HL-60 (cell line): ENCODE data around the gene GAPDHS.

Experiments used
- DNase-seq, 2 experiments: peaks; one replicate each; pipeline ENCODE4 v3.0.0-alpha.2; 2010 to 2020; ENCODE audit warnings: low read depth in 1 of 2, low spot score in 1 of 2
- H3K27ac ChIP-seq: fragments of 250-450 bp; sonication (Bioruptor Pico); replicated peaks from 2 replicates; pipeline ENCODE4 v1.5.1; 2020; ENCODE audit warnings: mild to moderate bottlenecking, moderate library complexity
- H3K27me3 ChIP-seq: fragments of 250-450 bp; sonication (Bioruptor Pico); 2 replicates; pipeline ENCODE4 v1.5.1; 2021; ENCODE audit warnings: mild to moderate bottlenecking, moderate library complexity; ENCODE audit not compliant: insufficient read depth, poor library complexity, severe bottlenecking
- H3K4me3 ChIP-seq: replicated peaks from 2 replicates; pipeline ENCODE4 v1.5.1; 2011; ENCODE audit warnings: mild to moderate bottlenecking, control low read depth, low read length; ENCODE audit not compliant: insufficient read depth
- CTCF ChIP-seq: IDR thresholded peaks from one replicate; pipeline ENCODE4 v1.5.1; 2011; ENCODE audit warnings: low read length, control low read depth, inconsistent platforms; ENCODE audit not compliant: insufficient read depth
- GABPA ChIP-seq: IDR thresholded peaks from 2 replicates; pipeline ENCODE4 v1.6.1; 2012; ENCODE audit warnings: low read depth
- POLR2AphosphoS5 ChIP-seq: IDR thresholded peaks from 2 replicates; pipeline ENCODE4 v1.6.1; 2012; ENCODE audit warnings: low read depth
- REST ChIP-seq: IDR thresholded peaks from 2 replicates; pipeline ENCODE4 v1.6.1; 2012; ENCODE audit warnings: low read depth; ENCODE audit not compliant: insufficient replicate concordance
- SPI1 ChIP-seq: IDR thresholded peaks from 2 replicates; pipeline ENCODE4 v1.6.1; 2012; ENCODE audit warnings: low read depth, mild to moderate bottlenecking, borderline replicate concordance

The GAPDHS gene

GRCh38 chr19:35561436-35561835 is 28.2 kb downstream of the GAPDHS start:
- H3K27ac ChIP-seq = no peak overlapping the region
- no peak for DNase-seq

GRCh38 chr19:35562336-35562735 is 29.1 kb downstream of the GAPDHS start:
- no peak for DNase-seq
- no peak for TF ChIP-seq GABPA
- no peak for TF ChIP-seq SPI1
- no peak for TF ChIP-seq REST
- H3K4me3 ChIP-seq = no peak overlapping the region
- H3K27ac ChIP-seq = no peak overlapping the region
- H3K27me3 ChIP-seq = peaks cover 11% of the 10 kb centered on the region

More at GRCh38 chr19:35561436-35561835, 28.2 kb downstream of the GAPDHS start:
- Histone ChIP-seq H3K4me3 (no peak overlapping the region), H3K27me3 (peaks cover 11% of the 10 kb centered on the region)
- no peak for TF ChIP-seq POLR2AphosphoS5
- no peak for TF ChIP-seq CTCF
- TF ChIP-seq REST = no peak
- no peak for TF ChIP-seq SPI1
- no peak for TF ChIP-seq GABPA

GRCh38 chr19:35562776-35563175 is 29.5 kb downstream of the GAPDHS start:
- TF ChIP-seq CTCF (no peak), POLR2AphosphoS5 (no peak), GABPA (no peak), SPI1 (no peak), REST (no peak)
- no peak for DNase-seq
- Histone ChIP-seq H3K4me3 (no peak overlapping the region), H3K27me3 (peaks cover 11% of the 10 kb centered on the region), H3K27ac (no peak overlapping the region)

GRCh38 chr19:35563207-35563829 is 30.1 kb downstream of the GAPDHS start, which contains the start of gene ATP4A:
ATP4A (minus strand) TSS chr19:35563658; CDS start chr19:35563629, 29 bp downstream.
- no peak within 1 kb of the TSS for H3K4me3 ChIP-seq
- TF ChIP-seq POLR2AphosphoS5 (no peak), SPI1 (no peak), REST (no peak), GABPA (no peak), CTCF (no peak)
- DNase-seq = no peak
- H3K27ac ChIP-seq = no peak within 1 kb of the TSS
- H3K27me3 ChIP-seq = peaks cover 6% of the 10 kb centered on the region
